ENCODE measurements around the gene CSNK2A3. TPM values are rescaled to one million over a fixed set of nuclear protein-coding genes. Genes with fewer than 3 reads are reported as not detected.

The CSNK2A3 gene
- total RNA-seq, 1 donor from 2014 or later: 17.4 TPM

DNA sequence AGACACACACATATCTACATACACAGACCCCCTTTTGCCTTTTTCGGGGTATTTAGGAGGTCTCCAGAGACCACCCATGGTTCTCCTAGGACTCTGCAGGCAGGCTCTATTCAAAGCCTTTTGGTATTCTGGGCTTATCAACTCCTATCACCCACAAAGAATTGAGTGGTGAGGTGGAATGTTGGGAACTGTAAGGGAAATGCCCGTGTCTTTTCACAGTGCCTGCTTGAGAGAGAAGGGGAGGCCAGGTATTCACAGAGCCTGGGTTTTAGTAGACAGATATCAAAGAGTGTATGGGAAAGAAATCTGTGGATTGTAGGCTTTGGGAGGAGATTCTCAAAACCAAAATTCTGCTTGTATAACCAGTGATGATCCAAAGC lies 44.0 kb upstream of the CSNK2A3 start:
- Mint-ChIP-seq H3K27ac (ENCODE audit: unreplicated experiment) (no peak overlapping the region), H3K4me1 (ENCODE audit: low read depth, unreplicated experiment) (peaks cover 29% of the 10 kb centered on the region), H3K36me3 (ENCODE audit: unreplicated experiment) (no peaks in the 10 kb centered on the region), H3K9me3 (ENCODE audit: unreplicated experiment) (peaks cover 5% of the 10 kb centered on the region), H3K27me3 (ENCODE audit: unreplicated experiment) (peaks cover 4% of the 10 kb centered on the region), H3K4me3 (ENCODE audit: unreplicated experiment) (no peak overlapping the region)
- no peak for DNase-seq
- no peak for TF ChIP-seq CTCF (IDR thresholded peaks at IDR 0.05; ENCODE audit: partially characterized antibody, unreplicated experiment)

DNA sequence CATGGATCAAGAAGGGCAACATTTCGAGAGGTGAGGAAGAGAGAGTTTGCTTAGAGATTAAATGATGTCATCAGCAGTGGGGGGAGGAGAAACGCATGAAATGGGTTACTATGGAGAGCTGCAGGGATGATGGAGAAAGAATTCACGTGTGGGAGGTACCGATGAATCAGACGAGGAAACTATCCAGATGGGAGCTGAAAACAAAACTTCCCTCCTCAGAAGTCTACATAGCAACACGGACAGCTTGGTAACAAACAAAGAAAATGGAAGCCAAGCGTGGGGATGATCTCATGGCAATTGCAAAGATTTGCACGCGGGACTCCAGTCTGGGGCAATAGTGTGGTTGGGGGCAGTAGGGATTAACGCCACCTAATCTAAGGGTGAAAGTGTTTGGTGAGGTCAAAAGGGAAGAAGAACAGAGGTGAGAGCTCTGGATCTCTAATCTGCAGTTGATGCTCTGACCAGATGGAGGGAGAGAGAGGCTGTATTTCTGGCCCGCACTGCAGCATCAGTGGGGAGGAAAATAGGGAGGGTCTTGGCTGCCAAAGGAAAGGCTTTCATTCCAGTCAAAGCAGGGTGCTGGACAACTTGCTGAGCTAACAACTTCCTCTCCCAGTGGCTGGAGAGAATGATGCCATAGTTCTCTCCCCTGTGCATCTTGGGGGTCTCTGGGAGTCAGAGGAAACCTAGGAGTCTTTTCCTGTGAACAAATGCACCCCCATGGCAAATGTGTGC lies 43.4 kb upstream of the CSNK2A3 start:
- H3K9me3 Mint-ChIP-seq (ENCODE audit: unreplicated experiment): peaks cover 5% of the 10 kb centered on the region
- H3K4me3 Mint-ChIP-seq (ENCODE audit: unreplicated experiment): no peak overlapping the region
- no peak for DNase-seq
- no peak for TF ChIP-seq CTCF (IDR thresholded peaks at IDR 0.05; ENCODE audit: partially characterized antibody, unreplicated experiment)
- peaks cover 29% of the 10 kb centered on the region for H3K4me1 Mint-ChIP-seq (ENCODE audit: low read depth, unreplicated experiment)
- H3K27me3 Mint-ChIP-seq (ENCODE audit: unreplicated experiment): peaks cover 4% of the 10 kb centered on the region
- H3K36me3 Mint-ChIP-seq (ENCODE audit: unreplicated experiment): no peaks in the 10 kb centered on the region
- H3K27ac Mint-ChIP-seq (ENCODE audit: unreplicated experiment): peak overlapping the region; percentile 2

DNA sequence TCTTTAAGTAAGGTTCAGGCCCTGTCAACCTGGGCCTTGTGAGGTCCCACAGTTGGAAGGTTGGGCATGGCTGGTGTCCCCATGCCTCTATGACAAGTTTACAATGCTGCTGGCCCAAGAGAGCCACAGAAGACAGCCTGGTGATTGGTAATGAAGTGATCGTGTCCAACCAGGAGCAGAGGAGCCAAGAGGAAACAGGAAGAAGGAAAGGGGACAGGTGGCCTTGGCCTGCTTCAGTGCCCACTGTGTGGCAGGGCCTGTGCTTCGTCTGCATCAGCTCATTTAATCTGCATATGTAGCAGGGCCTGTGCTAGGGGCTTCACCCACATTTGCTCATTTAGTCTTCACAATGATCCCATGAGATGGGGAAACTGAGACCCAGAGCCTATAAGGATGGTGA lies 42.1 kb upstream of the CSNK2A3 start:
- no peaks in the 10 kb centered on the region for H3K36me3 Mint-ChIP-seq (ENCODE audit: unreplicated experiment)
- H3K27ac Mint-ChIP-seq (ENCODE audit: unreplicated experiment): no peak overlapping the region
- H3K27me3 Mint-ChIP-seq (ENCODE audit: unreplicated experiment): peaks cover 4% of the 10 kb centered on the region
- no peak for DNase-seq
- no peak overlapping the region for H3K4me3 Mint-ChIP-seq (ENCODE audit: unreplicated experiment)
- no peak for TF ChIP-seq CTCF (IDR thresholded peaks at IDR 0.05; ENCODE audit: partially characterized antibody, unreplicated experiment)
- peaks cover 5% of the 10 kb centered on the region for H3K9me3 Mint-ChIP-seq (ENCODE audit: unreplicated experiment)
- H3K4me1 Mint-ChIP-seq (ENCODE audit: low read depth, unreplicated experiment): peaks cover 27% of the 10 kb centered on the region

GRCh38 chr11:11394241-11394640 lies 41.2 kb upstream of the CSNK2A3 start:
- Mint-ChIP-seq H3K27ac (ENCODE audit: unreplicated experiment) (no peak overlapping the region), H3K36me3 (ENCODE audit: unreplicated experiment) (no peaks in the 10 kb centered on the region), H3K9me3 (ENCODE audit: unreplicated experiment) (peaks cover 5% of the 10 kb centered on the region), H3K4me1 (ENCODE audit: low read depth, unreplicated experiment) (peaks cover 27% of the 10 kb centered on the region), H3K4me3 (ENCODE audit: unreplicated experiment) (no peak overlapping the region), H3K27me3 (ENCODE audit: unreplicated experiment) (peaks cover 4% of the 10 kb centered on the region)
- DNase-seq: no peak
- TF ChIP-seq CTCF (IDR thresholded peaks at IDR 0.05; ENCODE audit: partially characterized antibody, unreplicated experiment): no peak

GRCh38 chr11:11391796-11392463 lies 38.9 kb upstream of the CSNK2A3 start:
- Mint-ChIP-seq H3K9me3 (ENCODE audit: unreplicated experiment) (peaks cover 6% of the 10 kb centered on the region), H3K4me3 (ENCODE audit: unreplicated experiment) (no peak overlapping the region), H3K27me3 (ENCODE audit: unreplicated experiment) (peaks cover 2% of the 10 kb centered on the region), H3K36me3 (ENCODE audit: unreplicated experiment) (no peaks in the 10 kb centered on the region), H3K27ac (ENCODE audit: unreplicated experiment) (no peak overlapping the region), H3K4me1 (ENCODE audit: low read depth, unreplicated experiment) (peaks cover 24% of the 10 kb centered on the region)
- DNase-seq: no peak
- no peak for TF ChIP-seq CTCF (IDR thresholded peaks at IDR 0.05; ENCODE audit: partially characterized antibody, unreplicated experiment)

Measured in glutamatergic neuron (in vitro differentiated cells).